B cell (primary cell): Measurements from ENCODE around the gene NDUFAF2. TPM values are rescaled to one million over a fixed set of nuclear protein-coding genes. Genes with fewer than 3 reads are reported as not detected.

Source experiments
- ATAC-seq: fragments of 200-7000 bp; cut with Tn5 transposase; one replicate; pipeline ENCODE4 v1.10.0; 2021; ENCODE audit warnings: low read depth, mild to moderate bottlenecking, moderate number of reproducible peaks, moderate library complexity
- CTCF ChIA-PET: fragments of 350-600 bp; sonication (Branson Sonifier 250); formaldehyde crosslinking; loops from one replicate; lab custom pipeline; 2021; ENCODE audit warnings: antibody characterized with exemption, inconsistent platforms; lab: Charles Lee
- POLR2A ChIA-PET: fragments of 350-600 bp; sonication (Branson Sonifier 250); formaldehyde crosslinking; loops from one replicate; lab custom pipeline; 2021; ENCODE audit warnings: antibody characterized with exemption; lab: Charles Lee
- DNase-seq: peaks from one replicate; pipeline ENCODE4 v3.0.0; 2013
- H2AFZ ChIP-seq: 2 replicates; pipeline ENCODE4 v1.6.1; 2012; ENCODE audit warnings: mild to moderate bottlenecking, low read depth, low read length; ENCODE audit not compliant: insufficient read depth, poor library complexity, severe bottlenecking
- H3K27ac ChIP-seq, 2 donors: 1 replicate in 1 of 2; 2 replicates in 1 of 2; pipeline ENCODE4 v1.5.1; 2012 to 2013; ENCODE audit warnings: low read length in 2 of 2, mild to moderate bottlenecking in 2 of 2, moderate library complexity in 1 of 2
- H3K27me3 ChIP-seq, 4 experiments: fragments of 200-600 bp in 1 of 4; sonication (generic) in 1 of 4; replicated peaks in 1 of 4; 1 replicate in 2 of 4; 2 replicates in 2 of 4; pipeline versions ENCODE4 v1.6.1 to v1.7.0; 2013 to 2016; ENCODE audit warnings: low read length in 3 of 4, mild to moderate bottlenecking in 2 of 4, mixed read lengths in 1 of 4, moderate library complexity in 1 of 4; ENCODE audit not compliant: insufficient read depth in 4 of 4, control insufficient read depth in 3 of 4; ENCODE audit errors: control extremely low read depth in 1 of 4
- H3K36me3 ChIP-seq, 2 experiments: replicated peaks in 1 of 2; 1 replicate in 1 of 2; 2 replicates in 1 of 2; pipeline versions ENCODE4 v1.6.1 to v1.7.1; 2013; ENCODE audit warnings: low read length in 1 of 2; ENCODE audit not compliant: insufficient read depth in 2 of 2, control insufficient read depth in 1 of 2; ENCODE audit errors: control extremely low read depth in 1 of 2, extremely low read depth in 1 of 2
- H3K4me1 ChIP-seq, 2 donors: fragments of 200-600 bp in 1 of 2; sonication (generic) in 1 of 2; 1 replicate in 1 of 2; 2 replicates in 1 of 2; pipeline versions ENCODE4 v1.5.1 to v1.6.1; 2013 to 2017; ENCODE audit warnings: low read length in 2 of 2; ENCODE audit not compliant: control insufficient read depth in 2 of 2, insufficient read depth in 2 of 2
- H3K4me2 ChIP-seq: replicated peaks from 2 replicates; pipeline ENCODE3; 2012; ENCODE audit warnings: mild to moderate bottlenecking, low read depth, low read length; ENCODE audit not compliant: poor library complexity, severe bottlenecking
- H3K4me3 ChIP-seq, 5 experiments: fragments of 200-600 bp in 1 of 5; sonication (generic) in 1 of 5; 1 replicate in 3 of 5; 2 replicates in 2 of 5; pipeline versions ENCODE4 v1.5.1 to v1.7.0; 2011 to 2016; ENCODE audit warnings: low read length in 4 of 5, mild to moderate bottlenecking in 4 of 5, low read depth in 2 of 5, control low read depth in 1 of 5, moderate library complexity in 1 of 5; ENCODE audit not compliant: insufficient read depth in 1 of 5; ENCODE audit errors: control extremely low read depth in 1 of 5, extremely low read depth in 1 of 5
- H3K79me2 ChIP-seq: fragments of 200-600 bp; sonication (generic); one replicate; pipeline ENCODE4 v1.6.0; 2016; ENCODE audit warnings: low read length; ENCODE audit not compliant: control insufficient read depth, insufficient read depth
- H3K9ac ChIP-seq: fragments of 200-600 bp; sonication (generic); 2 replicates; pipeline ENCODE4 v1.6.1; 2017; ENCODE audit warnings: mild to moderate bottlenecking, low read length, moderate library complexity
- H3K9me3 ChIP-seq, 3 donors: one replicate each; pipeline versions ENCODE4 v1.6.1 to v1.7.1; 2013; ENCODE audit warnings: low read length in 2 of 3; ENCODE audit not compliant: control insufficient read depth in 2 of 3, insufficient read depth in 1 of 3; ENCODE audit errors: control extremely low read depth in 1 of 3
- H4K20me1 ChIP-seq: 2 replicates; pipeline ENCODE4 v1.6.0; 2012; ENCODE audit warnings: mild to moderate bottlenecking, low read length; ENCODE audit not compliant: insufficient read depth, control insufficient read depth, poor library complexity, severe bottlenecking
- H3K27ac Mint-ChIP-seq: one replicate; pipeline ENCODE4 v1.8.0; 2021; ENCODE audit warnings: mixed read lengths
- H3K27me3 Mint-ChIP-seq: one replicate; pipeline ENCODE4 v1.8.0; 2021; ENCODE audit warnings: mixed read lengths
- H3K4me1 Mint-ChIP-seq: one replicate; pipeline ENCODE4 v1.8.0; 2021; ENCODE audit warnings: mixed read lengths
- H3K4me3 Mint-ChIP-seq: one replicate; pipeline ENCODE4 v1.8.0; 2021; ENCODE audit warnings: mixed read lengths
- H3K9me3 Mint-ChIP-seq: one replicate; pipeline ENCODE4 v1.8.0; 2022; ENCODE audit warnings: mixed read lengths; ENCODE audit not compliant: insufficient read depth
- CTCF ChIP-seq: fragments of 200-600 bp; IDR thresholded peaks from one replicate; pipeline ENCODE4 v1.8.0; 2022; ENCODE audit warnings: antibody characterized with exemption, mild to moderate bottlenecking
- EZH2 ChIP-seq: IDR thresholded peaks from 2 replicates; pipeline ENCODE4 v1.6.1; 2012; ENCODE audit warnings: borderline replicate concordance, low read depth, mild to moderate bottlenecking, moderate library complexity, low read length; ENCODE audit not compliant: insufficient read depth, poor library complexity, severe bottlenecking
- WGBS: methylation state at CpG from one replicate; pipeline ENCODE4 v1.1.5; 2013; ENCODE audit warnings: missing lambda C conversion rate; ENCODE audit not compliant: insufficient coverage; 5-methylcytosine and 5-hydroxymethylcytosine counted together
- intact Hi-C: fragments of 100-400 bp; cut with micrococcal nuclease; formaldehyde crosslinking; loops from one replicate; pipeline ENCODE4 v1.10.0; 2022
- polyA plus RNA-seq: library from polyadenylated mRNA; depleted of rRNA; stranded (reverse); fragments of >200 nt; gene quantifications from 2 replicates; pipeline ENCODE4 v1.2.3, GENCODE V29; 2012
- total RNA-seq, 2 donors: library from RNA; stranded (reverse); fragments of 120-200 nt in 1 of 2; gene quantifications; 1 replicate in 1 of 2; 2 replicates in 1 of 2; pipeline versions ENCODE4 v1.2.3 to v1.2.4, GENCODE V29; 2013 to 2022

Gene NDUFAF2
- total and polyA plus RNA-seq, 2 donors (not counting 1 experiment from before 2014, with no cell fraction given), result 6.3 to 9.7 TPM

- H3K9me3 Mint-ChIP-seq, result peaks cover 8% of the 10 kb centered on the region
- ChIA-PET CTCF (no interaction called here), POLR2A (no interaction called here)
- intact Hi-C loops, result no loop called here
- Histone ChIP-seq H3K9me3 (no peaks in the 10 kb centered on the region), H3K4me3 (no peak overlapping the region), H3K36me3 (no peaks in the 10 kb centered on the region), H3K9ac (no peak overlapping the region), H3K4me2 (no peak overlapping the region), H4K20me1 (no peaks in the 10 kb centered on the region), H2AFZ (no peak overlapping the region), H3K27me3 (no peaks in the 10 kb centered on the region), H3K79me2 (no peaks in the 10 kb centered on the region), H3K27ac (no peak overlapping the region), H3K4me1 (no peaks in the 10 kb centered on the region)
- H3K27ac Mint-ChIP-seq, result no peak overlapping the region
- no peaks in the 10 kb centered on the region for H3K27me3 Mint-ChIP-seq
- DNase-seq (no peak), ATAC-seq (no peak)
- no peak overlapping the region for H3K4me3 Mint-ChIP-seq
- no peaks in the 10 kb centered on the region for H3K4me1 Mint-ChIP-seq
- TF ChIP-seq EZH2 (no peak), CTCF (no peak)
Measured at GRCh38 chr5:61148515-61148914, 203.5 kb downstream of the NDUFAF2 start.

GRCh38 chr5:61151893-61152292 is 206.9 kb downstream of the NDUFAF2 start:
- peaks cover 0 to 6% (median 0%) of the 10 kb centered on the region in 3 donors for H3K9me3 ChIP-seq
- no peak overlapping the region for H3K27ac Mint-ChIP-seq
- 71% methylated on average over 1 of the region's 2 CpGs for WGBS
- ChIA-PET POLR2A (no interaction called here), CTCF (no interaction called here)
- no peaks in the 10 kb centered on the region for H3K27me3 Mint-ChIP-seq
- no peak for ATAC-seq
- no peak overlapping the region for H2AFZ ChIP-seq
- TF ChIP-seq CTCF (no peak), EZH2 (no peak)
- H3K27ac ChIP-seq, result no peak overlapping the region
- H3K27me3 ChIP-seq, result no peaks in the 10 kb centered on the region
- no peaks in the 10 kb centered on the region for H3K79me2 ChIP-seq
- H3K4me1 Mint-ChIP-seq, result no peaks in the 10 kb centered on the region
- peaks cover 0 to 2% of the 10 kb centered on the region in 2 experiments for H3K36me3 ChIP-seq
- no peaks in the 10 kb centered on the region for H4K20me1 ChIP-seq
- no peak overlapping the region for H3K4me3 Mint-ChIP-seq
- intact Hi-C loops, result no loop called here
- no peak overlapping the region for H3K4me2 ChIP-seq
- H3K9ac ChIP-seq, result no peak overlapping the region
- H3K4me1 ChIP-seq, result no peaks in the 10 kb centered on the region
- DNase-seq, result no peak
- peaks cover 4% of the 10 kb centered on the region for H3K9me3 Mint-ChIP-seq
- no peak overlapping the region for H3K4me3 ChIP-seq
